Activated CD8-positive, alpha-beta memory T cell treated with anti-CD3 and anti-CD28 coated beads for 36 hours (primary cell): ENCODE data around the gene SNHG17. TPM values are rescaled to one million over a fixed set of nuclear protein-coding genes. Genes with fewer than 3 reads are reported as not detected.
"Not testable (repeated sequence)": the region's sequence is repeated elsewhere in the genome, so short reads cannot be mapped to it uniquely, and the experiment has no call there.

Source experiments
- CTCF ChIA-PET: fragments of 350-600 bp; sonication (Branson Sonifier 250); formaldehyde crosslinking; loops from one replicate; lab custom pipeline; 2021; ENCODE audit warnings: antibody characterized with exemption; lab: Charles Lee
- POLR2A ChIA-PET: fragments of 350-600 bp; sonication (Branson Sonifier 250); formaldehyde crosslinking; loops from one replicate; lab custom pipeline; 2021; ENCODE audit warnings: antibody characterized with exemption; lab: Charles Lee
- total RNA-seq, 2 experiments: library from RNA; stranded (reverse); gene quantifications; one replicate each; pipeline ENCODE4 v1.2.3, GENCODE V29; 2021

The SNHG17 gene
- total RNA-seq, 2 experiments from 2014 or later, result 236 to 241 TPM

DNA sequence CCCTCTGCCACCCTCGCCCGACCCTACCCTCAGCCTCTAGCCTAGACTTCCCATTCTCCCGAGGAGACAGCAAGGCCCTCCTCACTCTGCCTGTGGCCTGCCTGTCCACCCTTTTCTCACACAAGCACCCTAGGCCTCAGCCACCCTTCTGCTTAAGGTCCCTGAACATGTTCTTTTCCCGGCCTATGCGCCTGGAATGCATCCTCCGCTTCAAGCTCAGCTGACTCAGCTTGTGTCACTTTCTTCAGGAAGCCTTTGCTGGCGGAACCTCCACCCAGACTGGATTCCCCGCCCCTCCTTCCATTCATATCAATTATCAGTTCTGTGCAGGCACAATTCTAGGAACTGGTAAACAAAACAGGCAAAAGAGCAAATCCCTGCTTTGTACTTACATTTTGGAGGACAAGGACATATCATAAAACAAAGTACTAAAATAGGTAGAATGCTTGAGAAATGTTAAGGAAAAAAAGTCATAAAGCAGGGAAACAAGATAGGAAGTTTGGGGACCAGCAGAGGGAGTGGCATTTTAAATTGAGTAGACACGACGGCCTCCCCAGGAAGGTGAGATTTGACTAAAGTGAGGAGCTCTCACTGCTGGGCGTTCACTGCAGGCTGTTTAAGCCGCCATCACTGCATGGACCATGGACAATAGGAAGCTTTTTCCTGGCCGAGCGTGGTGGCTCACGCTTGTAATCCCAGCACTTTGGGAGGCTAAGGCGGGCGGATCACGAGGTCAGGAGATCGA lies 17.9 kb upstream of the SNHG17 start:
- ChIA-PET CTCF (interaction anchor here (1.5 kb wide), 1 partner anchor 18 kb away, joined by 8 read pairs; the partner anchor contains the start of gene SNHG17), POLR2A (no interaction called here)

DNA sequence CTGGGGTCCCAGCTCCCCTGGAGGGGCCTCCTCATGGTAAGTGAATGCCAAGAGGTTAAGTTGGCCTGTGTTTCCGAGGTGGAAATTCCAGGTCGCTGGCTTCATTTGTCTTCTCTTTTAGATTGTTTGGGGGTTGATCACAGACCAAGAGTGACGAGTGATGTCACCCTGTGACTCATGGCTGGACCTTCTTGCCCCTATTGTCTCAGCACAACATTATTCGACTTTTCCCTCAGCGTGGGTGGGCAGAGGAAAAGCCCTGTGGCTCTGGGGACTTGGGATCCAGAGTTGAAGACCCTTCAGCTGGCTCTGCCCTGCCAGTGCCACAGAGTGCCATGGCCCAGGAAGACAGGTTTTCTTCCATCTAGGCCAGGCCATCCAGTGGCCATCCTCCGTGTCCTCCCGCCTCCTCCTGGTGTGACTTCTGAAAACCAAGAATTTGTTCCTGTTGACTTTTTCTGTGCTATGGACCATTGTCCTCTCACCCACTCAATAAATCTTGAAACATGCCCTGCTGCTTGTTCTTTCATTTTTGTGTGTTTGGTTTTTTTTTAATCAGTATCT lies 15.4 kb upstream of the SNHG17 start:
- ChIA-PET CTCF (interaction anchor here (1.4 kb wide), 1 partner anchor 15 kb away, joined by 7 read pairs; the partner anchor contains the start of gene SNHG17), POLR2A (no interaction called here)

DNA sequence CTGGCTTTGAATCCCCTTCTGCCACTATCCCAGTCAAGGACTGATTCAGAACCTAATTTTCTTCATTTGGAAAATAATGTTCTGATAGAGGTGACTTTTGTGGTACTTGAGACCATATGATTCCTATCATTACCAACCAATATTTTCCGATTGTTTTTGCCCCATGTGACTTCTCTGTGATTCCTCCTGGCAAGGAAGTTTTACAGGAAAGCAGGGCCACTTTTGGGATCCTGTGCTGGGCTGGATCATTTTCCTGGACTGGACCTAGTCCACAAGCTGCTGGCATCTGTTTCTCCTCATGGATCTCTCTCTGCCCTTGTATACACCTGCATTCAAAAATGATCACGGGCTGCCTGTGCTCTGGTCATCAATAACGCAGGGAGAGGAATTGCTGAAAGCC lies 13.9 kb upstream of the SNHG17 start:
- CTCF ChIA-PET, result no interaction called here
- POLR2A ChIA-PET, result no interaction called here

DNA sequence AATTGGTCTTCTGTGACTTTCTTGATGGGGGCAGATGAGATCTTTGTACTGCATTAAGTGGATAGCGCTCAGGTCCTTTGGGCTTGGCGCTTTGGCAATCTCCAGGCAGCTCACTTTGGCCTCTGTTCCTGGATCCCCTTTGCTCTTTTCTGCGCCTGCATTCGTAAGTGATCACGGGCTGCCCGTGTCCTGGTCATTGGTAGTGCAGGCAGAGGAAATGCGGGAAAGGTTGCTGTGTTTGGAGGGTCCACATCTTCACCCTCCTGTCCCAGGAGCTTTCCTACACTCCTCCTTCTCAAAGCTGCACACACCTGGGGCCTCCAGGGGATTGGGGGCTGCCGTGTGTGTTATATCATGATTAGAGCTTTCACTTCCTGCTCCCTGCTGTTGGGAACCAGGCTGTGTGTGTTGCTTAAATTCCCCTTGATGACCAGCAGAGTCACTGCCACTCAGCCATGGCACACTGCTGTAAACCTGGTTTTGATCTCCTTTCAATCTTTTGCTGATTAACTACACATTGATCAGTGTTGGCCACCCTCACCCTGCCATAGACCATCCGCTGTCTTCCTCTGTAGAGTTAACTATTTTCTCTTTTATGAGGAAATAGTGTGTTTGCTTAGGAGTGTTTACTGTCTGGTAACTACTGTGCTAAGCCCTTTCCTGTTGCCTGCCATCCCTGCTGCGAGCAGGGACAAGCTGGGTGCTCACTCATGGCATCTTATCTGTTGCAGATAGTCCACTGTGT lies 13.0 kb upstream of the SNHG17 start:
- CTCF ChIA-PET, result interaction anchor here (1.1 to 6.1 kb wide), 2 partner anchors 14 to 17 kb away, joined by 3 to 66 read pairs; partner anchors contain the start of gene SNHG17
- POLR2A ChIA-PET, result interaction anchor here (2.1 to 5.4 kb wide), 2 partner anchors 15 to 24 kb away, joined by 5 to 92 read pairs; partner anchors contain the start of genes RALGAPB and SNHG17

DNA sequence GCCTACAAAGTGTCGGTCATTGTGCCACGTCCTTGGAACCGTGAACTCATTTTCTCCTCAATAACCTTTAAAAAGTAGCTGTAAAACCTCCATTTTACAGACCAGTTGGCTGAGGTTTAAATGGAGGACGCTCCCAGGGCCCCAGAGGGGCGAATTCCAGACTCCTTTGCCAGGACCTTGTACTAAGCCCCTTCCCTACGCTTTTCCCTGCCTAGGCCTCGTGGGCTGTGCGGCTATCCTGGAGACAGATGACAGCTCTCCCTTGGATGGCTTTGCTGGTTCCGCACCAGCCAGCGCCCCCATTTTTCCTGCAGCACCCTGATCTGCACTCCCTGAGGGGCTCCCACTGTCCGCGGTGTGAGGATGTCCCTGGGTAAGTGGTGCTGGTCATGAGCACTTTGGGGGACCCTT lies 12.1 kb upstream of the SNHG17 start:
- POLR2A ChIA-PET, result interaction anchor here (0.5 to 5.4 kb wide), 3 partner anchors 14 to 332 kb away, joined by 5 to 92 read pairs (median 5); partner anchors contain the start of genes RALGAPB and SNHG17
- CTCF ChIA-PET, result interaction anchor here (1.1 to 6.1 kb wide), 2 partner anchors 13 to 17 kb away, joined by 3 to 66 read pairs; partner anchors contain the start of gene SNHG17

DNA sequence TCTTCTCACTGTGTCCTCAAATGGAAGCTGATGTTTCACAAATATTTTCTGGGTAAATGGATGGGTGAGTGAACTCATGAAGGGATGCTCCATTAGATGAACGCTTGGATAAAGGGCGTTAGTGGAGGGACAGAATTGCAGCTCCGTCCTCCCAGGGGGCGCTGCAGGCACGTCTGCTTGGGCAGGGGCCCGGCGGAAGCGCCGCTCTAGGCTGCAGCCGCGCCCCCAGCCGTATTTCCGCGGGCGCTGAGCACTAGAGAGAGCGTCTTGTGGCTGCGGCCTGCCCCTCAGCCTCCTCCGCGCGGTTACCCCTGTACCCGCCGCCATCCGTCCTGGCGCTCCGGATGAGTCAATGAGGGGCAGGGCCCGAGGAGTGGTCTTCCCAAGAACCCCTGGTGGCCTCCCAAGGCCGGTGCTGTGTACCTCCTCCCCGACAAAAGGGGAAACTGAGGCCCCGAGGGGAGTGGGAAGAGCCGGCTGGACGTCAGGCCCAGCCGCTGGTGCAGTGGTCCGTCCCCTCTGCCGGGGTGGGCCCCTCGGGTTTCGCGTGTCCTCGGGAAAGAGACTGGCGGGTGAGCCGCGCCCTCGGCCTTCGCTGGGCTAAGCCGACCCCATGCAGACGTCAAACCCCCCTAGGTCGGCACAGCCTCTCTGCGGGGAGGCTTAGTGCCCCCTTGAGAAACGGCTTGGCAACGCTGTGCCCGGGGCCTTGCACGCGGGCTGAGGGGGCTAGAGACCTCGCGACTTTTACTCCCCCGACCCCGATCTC lies 11.5 kb upstream of the SNHG17 start:
- POLR2A ChIA-PET, result interaction anchor here (0.5 to 5.4 kb wide), 6 partner anchors 9 to 58 kb away, joined by 3 to 92 read pairs (median 4); partner anchors contain the start of genes RALGAPB and SNHG17
- CTCF ChIA-PET, result interaction anchor here (0.6 to 6.1 kb wide), 10 partner anchors 9 to 194 kb away, joined by 3 to 66 read pairs (median 3); partner anchors contain the start of gene SNHG17

DNA sequence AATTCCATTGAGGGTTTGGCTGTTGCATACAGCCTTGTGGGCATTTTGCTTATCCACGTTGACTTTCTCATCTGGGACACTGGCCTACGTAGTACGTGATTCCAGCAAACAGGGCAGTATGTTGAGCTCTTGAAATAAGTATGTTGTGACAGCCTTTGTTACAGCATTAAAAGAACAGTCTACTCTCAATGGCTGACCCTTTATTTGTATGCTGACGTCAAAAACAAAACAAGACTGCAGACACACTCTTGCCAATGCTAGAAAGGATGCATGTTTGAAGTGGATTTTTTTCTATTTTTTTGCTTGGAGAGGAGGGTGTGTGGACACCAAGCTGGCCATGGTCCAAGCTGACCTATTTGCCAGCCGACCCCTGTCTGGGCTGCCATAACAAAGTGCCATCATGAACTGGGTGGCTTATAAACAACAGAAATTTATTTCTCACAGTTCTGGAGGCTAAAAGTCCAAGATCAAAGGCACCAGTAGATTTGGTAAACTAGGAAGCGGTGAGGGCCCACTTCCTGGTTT lies 10.8 kb upstream of the SNHG17 start:
- CTCF ChIA-PET, result interaction anchor here (0.6 to 6.1 kb wide), 9 partner anchors 8 to 195 kb away, joined by 3 to 66 read pairs (median 3); partner anchors contain the start of gene SNHG17
- POLR2A ChIA-PET, result interaction anchor here (0.5 to 5.4 kb wide), 5 partner anchors 8 to 58 kb away, joined by 3 to 92 read pairs (median 4); partner anchors contain the start of gene SNHG17

DNA sequence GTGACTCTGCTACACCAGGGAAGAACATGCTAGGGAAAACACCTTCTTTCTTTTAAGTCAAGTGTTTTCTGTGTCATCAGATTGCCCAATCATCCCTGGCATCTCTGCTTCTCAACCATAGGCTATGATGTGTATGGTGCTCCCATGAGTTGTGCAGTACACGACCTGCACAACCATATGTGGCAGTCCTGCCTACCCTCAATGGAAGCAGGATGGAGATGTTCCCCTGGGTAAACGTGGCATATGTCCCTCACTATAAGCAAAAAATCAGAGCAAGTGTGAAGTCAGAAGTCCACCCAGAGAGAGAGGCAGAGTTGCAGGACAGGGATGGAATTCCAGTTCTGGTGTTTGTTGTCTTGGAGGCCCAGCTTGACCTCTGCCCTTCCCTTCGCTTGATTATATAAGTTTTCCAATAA lies 10.3 kb upstream of the SNHG17 start:
- ChIA-PET CTCF (interaction anchor here (1.1 to 6.1 kb wide), 4 partner anchors 11 to 18 kb away, joined by 3 to 66 read pairs (median 11); partner anchors contain the start of gene SNHG17), POLR2A (interaction anchor here (5.4 kb wide), 1 partner anchor 12 kb away, joined by 92 read pairs; the partner anchor contains the start of gene SNHG17)

DNA sequence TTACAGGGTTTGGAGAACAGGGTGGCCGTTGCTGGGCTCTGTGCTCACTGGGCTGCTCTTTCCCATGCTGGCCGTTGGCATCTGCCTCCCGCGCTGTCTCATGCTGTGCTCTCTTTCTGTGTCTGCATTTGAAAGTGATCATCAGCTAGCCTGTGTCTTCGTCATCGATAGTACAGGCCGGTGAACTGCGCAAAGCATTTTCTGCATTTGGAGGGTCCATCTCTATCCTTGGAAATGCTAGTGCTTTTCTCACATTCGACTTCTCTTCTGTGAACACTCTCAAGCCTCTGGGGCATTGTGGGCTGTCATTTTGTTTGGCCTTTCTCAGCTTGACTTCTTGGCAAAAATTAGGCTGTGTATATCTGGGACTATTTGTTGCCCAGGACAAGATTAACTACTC lies 6.8 kb upstream of the SNHG17 start:
- CTCF ChIA-PET, result no interaction called here
- POLR2A ChIA-PET, result no interaction called here

DNA sequence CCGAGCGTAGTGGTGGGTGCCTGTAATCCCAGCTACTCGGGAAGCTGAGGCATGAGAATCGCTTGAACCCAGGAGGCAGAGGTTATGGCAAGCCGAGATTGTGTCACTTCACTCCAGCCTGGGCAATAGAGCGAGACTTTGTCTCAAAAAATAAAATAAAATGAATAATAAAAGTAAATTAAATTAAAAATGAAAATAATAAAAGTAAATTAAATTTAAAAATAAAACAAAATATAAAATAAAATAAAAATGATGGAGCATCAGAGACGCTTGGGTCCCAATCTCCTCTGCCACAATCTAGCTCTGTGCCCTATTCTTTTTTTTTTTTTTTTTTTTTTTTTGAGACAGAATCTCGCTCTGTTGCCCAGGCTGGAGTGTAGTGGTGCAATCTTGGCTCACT lies 6.0 kb upstream of the SNHG17 start:
- CTCF ChIA-PET, POLR2A ChIA-PET: not testable (repeated sequence)

DNA sequence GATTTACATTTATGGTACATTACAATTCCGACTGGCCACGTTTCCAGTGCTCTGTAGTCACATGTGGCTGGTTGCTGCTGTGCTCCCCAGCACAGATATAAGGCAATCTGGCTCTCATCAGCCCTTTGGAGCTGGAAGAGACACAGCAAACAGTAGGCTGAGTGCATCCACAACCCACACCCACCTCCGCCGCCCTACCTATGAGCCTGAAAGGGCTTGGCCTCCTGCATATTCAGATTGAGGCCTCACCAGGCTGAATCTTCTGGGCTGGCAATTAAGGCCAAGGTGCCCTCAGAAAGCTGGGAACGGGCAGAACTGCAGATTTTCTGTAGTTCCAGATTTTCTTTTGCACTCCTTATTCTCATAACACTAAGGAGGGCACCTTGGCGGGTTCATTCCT lies 2.7 kb upstream of the SNHG17 start:
- ChIA-PET CTCF (interaction anchor here (0.7 to 1.6 kb wide), 2 partner anchors 8 to 35 kb away, joined by 7 to 9 read pairs; partner anchors contain the start of gene RALGAPB), POLR2A (interaction anchor here (1.6 kb wide), 1 partner anchor 9 kb away, joined by 3 read pairs; no protein-coding TSS in a partner anchor)

DNA sequence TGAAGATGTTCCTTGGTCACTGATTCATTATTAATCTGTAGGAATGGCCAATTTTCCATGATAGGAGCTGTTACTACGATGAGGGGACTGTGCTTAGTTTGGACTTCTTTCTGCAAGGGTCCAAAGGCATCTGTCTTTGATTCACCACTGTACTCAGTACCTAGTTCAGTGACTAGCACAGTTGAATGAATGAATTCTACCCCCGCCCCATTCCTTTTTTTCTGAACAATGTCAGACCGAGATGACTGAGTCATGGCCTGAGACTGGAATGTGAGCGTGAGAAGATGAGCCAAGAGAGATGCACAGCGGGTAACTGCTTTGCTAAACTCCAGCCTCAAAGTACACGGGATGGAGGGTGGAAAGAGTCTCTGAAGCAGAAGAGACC lies 419 bp upstream of the SNHG17 start:
- CTCF ChIA-PET, result interaction anchor here (0.9 to 2.7 kb wide), 10 partner anchors 10 to 41 kb away, joined by 3 to 66 read pairs (median 8); partner anchors contain the start of gene RALGAPB
- POLR2A ChIA-PET, result interaction anchor here (1.5 to 5.4 kb wide), 4 partner anchors 10 to 37 kb away, joined by 7 to 92 read pairs (median 15); partner anchors contain the start of gene RALGAPB

DNA sequence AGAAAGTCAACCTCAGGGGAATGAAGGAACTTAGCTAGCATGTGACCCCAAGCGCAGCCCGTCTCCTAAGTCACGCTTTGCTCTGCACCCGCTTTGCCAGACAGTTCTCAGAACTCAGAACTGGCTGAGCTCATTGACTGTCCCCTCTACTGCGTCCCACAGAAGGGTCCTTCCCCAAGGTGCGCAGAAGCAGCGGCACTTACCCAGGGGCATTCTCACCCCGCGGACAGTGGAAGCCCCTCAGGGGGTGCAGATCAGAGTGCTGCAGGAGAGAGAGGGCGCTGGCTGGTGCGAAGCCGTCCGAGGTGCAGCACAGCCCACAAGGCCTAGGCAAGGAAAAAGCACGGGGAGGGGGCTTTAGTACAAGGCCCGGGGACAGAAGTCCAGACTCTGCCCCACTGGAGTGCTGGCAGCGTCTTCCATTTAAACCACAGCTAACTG lies 807 bp downstream of the SNHG17 start:
- CTCF ChIA-PET, result interaction anchor here (1.2 to 2.7 kb wide), 7 partner anchors 10 to 39 kb away, joined by 3 to 66 read pairs (median 9); partner anchors contain the start of gene RALGAPB

DNA sequence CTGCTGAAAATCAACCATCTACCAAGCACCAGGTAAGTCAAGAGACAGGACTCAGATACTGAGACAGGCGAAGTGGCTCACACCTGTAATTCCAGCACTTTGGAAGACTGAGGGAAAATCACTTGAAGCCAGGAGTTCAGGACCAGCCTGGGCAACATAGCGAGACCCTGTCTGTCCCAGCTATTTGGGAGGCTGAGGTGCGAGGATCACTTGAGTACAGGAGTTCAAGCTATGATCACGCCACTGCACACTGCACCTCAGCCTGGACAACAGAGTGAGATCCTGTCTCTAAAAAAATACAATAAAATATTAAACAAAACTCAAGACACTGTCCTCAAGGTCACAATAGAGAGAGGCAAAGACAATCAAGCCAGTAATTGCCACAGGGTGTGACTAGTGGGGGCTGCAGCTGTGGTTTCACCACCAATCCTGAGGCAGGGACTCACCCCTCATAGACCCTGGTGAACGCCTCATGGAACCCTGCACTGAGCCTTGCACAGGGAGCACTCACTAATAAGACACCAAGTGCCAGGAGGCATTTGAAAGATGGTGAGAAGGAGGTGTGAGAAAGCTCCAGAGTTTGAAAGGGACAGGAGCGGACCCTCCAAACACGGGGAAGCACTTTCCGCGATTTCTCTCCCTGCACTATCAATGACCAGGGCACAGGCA lies 1.7 kb downstream of the SNHG17 start:
- CTCF ChIA-PET, result interaction anchor here (2.1 to 2.7 kb wide), 2 partner anchors 9 to 12 kb away, joined by 20 to 66 read pairs; no protein-coding TSS in a partner anchor
- POLR2A ChIA-PET, result interaction anchor here (1.9 to 5.4 kb wide), 3 partner anchors 8 to 39 kb away, joined by 10 to 92 read pairs (median 20); partner anchors contain the start of gene RALGAPB

More for the DNA sequence above, 807 bp downstream of the SNHG17 start:
- POLR2A ChIA-PET, result interaction anchor here (0.6 to 5.4 kb wide), 5 partner anchors 9 to 530 kb away, joined by 3 to 92 read pairs (median 10); partner anchors contain the start of gene RALGAPB

DNA sequence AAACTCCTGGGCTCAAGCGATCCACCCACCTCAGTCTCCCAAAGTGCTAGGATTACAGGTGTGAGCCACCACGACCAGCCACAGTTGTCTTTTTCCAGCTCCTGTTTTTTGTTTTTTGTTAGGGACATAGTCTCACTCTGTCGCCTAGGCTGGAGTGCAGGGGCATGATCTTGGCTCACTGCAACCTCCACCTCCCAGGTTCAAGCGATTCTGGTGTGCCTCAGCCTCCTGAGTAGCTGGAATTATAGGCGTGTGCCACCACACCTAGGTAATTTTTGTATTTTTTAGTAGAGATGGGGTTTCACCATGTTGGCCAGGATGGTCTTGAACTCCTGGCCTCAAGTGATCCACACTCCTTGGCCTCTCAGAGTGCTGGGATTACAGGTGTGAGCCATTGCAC lies 2.3 kb downstream of the SNHG17 start:
- POLR2A ChIA-PET, result interaction anchor here (5.4 kb wide), 1 partner anchor 13 kb away, joined by 92 read pairs; no protein-coding TSS in a partner anchor

DNA sequence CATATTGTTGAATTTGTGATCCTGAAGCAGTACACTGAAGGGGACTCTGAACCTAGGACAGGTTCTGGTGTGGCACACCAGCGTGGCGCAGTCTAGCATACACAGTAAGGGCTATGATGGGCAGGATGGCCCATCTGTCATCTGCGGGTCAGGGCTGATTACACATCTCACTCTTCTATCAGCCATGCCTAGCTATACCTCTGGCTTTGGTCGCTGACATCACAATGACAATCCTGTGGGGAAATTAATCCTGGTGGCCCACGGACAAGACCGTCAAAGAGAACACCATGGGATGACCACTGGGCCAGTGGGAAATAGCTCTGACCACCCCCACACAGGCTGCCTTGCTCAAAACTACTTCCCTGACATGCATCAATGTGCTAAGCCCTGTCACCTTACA lies 2.8 kb downstream of the SNHG17 start:
- CTCF ChIA-PET, result interaction anchor here (2.7 kb wide), 1 partner anchor 14 kb away, joined by 14 read pairs; no protein-coding TSS in a partner anchor

More for the DNA sequence above, 2.3 kb downstream of the SNHG17 start:
- CTCF ChIA-PET, result interaction anchor here (2.7 kb wide), 1 partner anchor 13 kb away, joined by 14 read pairs; no protein-coding TSS in a partner anchor

More for the DNA sequence above, 2.8 kb downstream of the SNHG17 start:
- POLR2A ChIA-PET, result interaction anchor here (1.4 to 5.4 kb wide), 2 partner anchors 10 to 14 kb away, joined by 3 to 92 read pairs; no protein-coding TSS in a partner anchor
